A549 (cell line): ENCODE data around the gene TGM3. TPM values are rescaled to one million over a fixed set of nuclear protein-coding genes. Genes with fewer than 3 reads are reported as not detected.
A peak's percentile ranks its signal among the peaks of the same experiment; 100 is the strongest.

Experiments
- ATAC-seq, 2 experiments: fragments of 200-7000 bp in 1 of 2; fragments of >200 bp in 1 of 2; cut with Nextera tagmentation in 1 of 2; cut with Tn5 transposase in 1 of 2; 3 replicates each; pipeline versions ENCODE4 v1.8.0 to v1.9.1; 2018 to 2020; ENCODE audit warnings: mild to moderate bottlenecking in 1 of 2, moderate library complexity in 1 of 2
- CTCF ChIA-PET: fragments of 300-600 bp; sonication (Branson Sonifier 250); formaldehyde crosslinking; extraction: SDS; loops from one replicate; lab custom pipeline; 2021; ENCODE audit warnings: antibody characterized with exemption, inconsistent platforms; lab: Yijun Ruan, JAX
- POLR2A ChIA-PET: fragments of 350-600 bp; formaldehyde crosslinking; extraction: SDS; loops from one replicate; lab custom pipeline; 2021; ENCODE audit warnings: antibody characterized with exemption, inconsistent platforms; lab: Yijun Ruan, JAX
- DNase-seq, 2 experiments: peaks; one replicate each; pipeline versions ENCODE4 v3.0.0 to v3.0.0-alpha.2; 2011 to 2016; ENCODE audit warnings: low read depth in 1 of 2, low spot score in 1 of 2
- FAIRE-seq: peaks from 2 replicates; lab custom pipeline; 2011; peaks lifted over from hg19 to GRCh38; lab: Jason Lieb, UNC
- H3K27ac ChIP-seq, 2 experiments: fragments of >200 bp; sonication (Bioruptor Twin); formaldehyde crosslinking; 3 replicates each; pipeline ENCODE4 v1.5.1; 2016 to 2017
- H3K4me1 ChIP-seq: fragments of >200 bp; sonication (Bioruptor Twin); formaldehyde crosslinking; 3 replicates; pipeline ENCODE4 v1.6.1; 2016
- H3K4me2 ChIP-seq: fragments of >200 bp; sonication (Bioruptor Twin); formaldehyde crosslinking; 3 replicates; pipeline ENCODE4 v1.6.1; 2016
- H3K4me3 ChIP-seq: fragments of >200 bp; sonication (Bioruptor Twin); formaldehyde crosslinking; 3 replicates; pipeline ENCODE4 v1.5.1; 2016
- H3K9me3 ChIP-seq: fragments of >200 bp; sonication (Bioruptor Twin); formaldehyde crosslinking; 3 replicates; pipeline ENCODE4 v1.6.1; 2016
- CHD2 ChIP-seq: fragments of 150-350 bp; IDR thresholded peaks from 2 replicates; pipeline ENCODE4 v1.6.1; 2014; ENCODE audit warnings: low read length; ENCODE audit not compliant: partially characterized antibody
- EHF ChIP-seq: fragments of 250-450 bp; sonication (Bioruptor Pico); IDR thresholded peaks from 2 replicates; pipeline ENCODE4 v1.5.0; 2020; ENCODE audit warnings: mild to moderate bottlenecking
- KDM5A ChIP-seq: fragments of 200-600 bp; sonication (generic); IDR thresholded peaks from 2 replicates; pipeline ENCODE4 v1.6.1; 2016; ENCODE audit warnings: antibody characterized with exemption, mild to moderate bottlenecking
- MYC ChIP-seq: IDR thresholded peaks from 2 replicates; pipeline ENCODE4 v1.6.1; 2012; ENCODE audit warnings: mild to moderate bottlenecking, inconsistent platforms, low read length, improper control_type of control experiment, borderline replicate concordance
- NFE2L2 ChIP-seq: fragments of 150-350 bp; conservative IDR thresholded peaks from 2 replicates; pipeline ENCODE4 v1.6.1; 2014; ENCODE audit warnings: low read length
- RAD21 ChIP-seq, 2 experiments: fragments of >200 bp in 1 of 2; sonication (Bioruptor Twin) in 1 of 2; formaldehyde crosslinking in 1 of 2; IDR thresholded peaks in 1 of 2; conservative IDR thresholded peaks in 1 of 2; 2 replicates in 1 of 2; 3 replicates in 1 of 2; pipeline ENCODE4 v1.6.1; 2012 to 2018; ENCODE audit warnings: inconsistent platforms in 1 of 2
- REST ChIP-seq: fragments of 200-600 bp; sonication (generic); IDR thresholded peaks from 2 replicates; pipeline ENCODE4 v1.6.1; 2016; ENCODE audit warnings: antibody characterized with exemption, mild to moderate bottlenecking, moderate library complexity
- RFX5 ChIP-seq: fragments of 450-650 bp; IDR thresholded peaks from 2 replicates; pipeline ENCODE4 v1.7.1; 2014; ENCODE audit warnings: antibody characterized with exemption, mild to moderate bottlenecking, moderate library complexity
- SMC3 ChIP-seq: fragments of >200 bp; sonication (Bioruptor Twin); formaldehyde crosslinking; IDR thresholded peaks from 3 replicates; pipeline ENCODE4 v1.6.1; 2018; ENCODE audit warnings: inconsistent platforms
- TFCP2L1 ChIP-seq: fragments of 250-450 bp; sonication (Bioruptor Pico); IDR thresholded peaks from 2 replicates; pipeline ENCODE4 v1.5.0; 2021; ENCODE audit warnings: mild to moderate bottlenecking
- ZNF302 ChIP-seq: fragments of 250-450 bp; sonication (Bioruptor Pico); IDR thresholded peaks from 2 replicates; pipeline ENCODE4 v1.9.0; 2021; ENCODE audit warnings: inconsistent platforms, mild to moderate bottlenecking, moderate library complexity
- WGBS: methylation state at CpG from one replicate; pipeline ENCODE4 v1.1.6; 2017; ENCODE audit errors: missing lambda C conversion rate; 5-methylcytosine and 5-hydroxymethylcytosine counted together
- polyA plus RNA-seq, 4 experiments: library from polyadenylated mRNA; depleted of rRNA in 3 of 4; stranded (reverse); fragments of >200 nt; fragmentation: RNase III in 1 of 4; extraction: RNeasy Plus Mini Kit Qiagen cat#74134 plus additional on column Dnase treatment in 1 of 4; gene quantifications; 2 replicates in 3 of 4; 3 replicates in 1 of 4; pipeline ENCODE4 v1.2.3, GENCODE V29; 2011 to 2017
- TF ChIP-seq, protein P1 (sequence below): IDR thresholded peaks from 2 replicates; pipeline ENCODE4 v1.6.1; 2012; ENCODE audit warnings: low read depth, borderline replicate concordance
- TF ChIP-seq, protein P2 (sequence below): fragments of 250-450 bp; sonication (Bioruptor Pico); IDR thresholded peaks from 2 replicates; pipeline ENCODE4 v1.5.0; 2021; ENCODE audit warnings: mild to moderate bottlenecking, moderate library complexity, borderline replicate concordance
- TF ChIP-seq, protein P3 (sequence below): fragments of >200 bp; sonication (Bioruptor Twin); formaldehyde crosslinking; IDR thresholded peaks from 3 replicates; pipeline ENCODE4 v1.6.1; 2016

The TGM3 gene
- polyA plus RNA-seq, 2 of the 4 experiments (the other 2 are of a cell fraction), result 0.03 to 0.14 TPM

DNA sequence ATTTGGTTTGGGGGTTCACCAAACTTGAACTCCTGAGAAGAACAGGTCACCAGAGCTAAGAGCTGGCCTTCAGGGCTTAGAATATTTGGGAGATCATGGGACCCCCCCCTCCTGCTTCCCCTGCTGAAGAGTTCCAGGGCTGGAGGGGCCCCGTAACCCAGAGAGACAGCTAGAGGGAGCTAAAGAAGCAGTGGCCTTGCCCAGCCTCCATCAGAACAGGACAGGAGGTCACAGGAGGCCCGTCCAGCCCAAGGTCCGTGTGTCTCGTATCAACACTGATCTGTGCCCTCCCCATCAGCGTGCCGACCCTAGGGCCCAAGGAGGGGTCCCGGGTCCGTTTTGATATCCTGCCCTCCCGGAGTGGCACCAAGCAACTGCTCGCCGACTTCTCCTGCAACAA, 44.3 kb downstream of the TGM3 start:
- H3K9me3 ChIP-seq, result no peaks in the 10 kb centered on the region
- CTCF ChIA-PET, result interaction anchor here (1.0 to 2.1 kb wide), 5 partner anchors 10 to 133 kb away, joined by 3 to 5 read pairs (median 4); no protein-coding TSS in a partner anchor
- TF ChIP-seq RAD21 (conservative IDR thresholded peaks at IDR 0.05 in 1 of 2, IDR thresholded peaks at IDR 0.05 in 1 of 2) (0 out of 5 replicates have a peak, but pooled peaks of 1 of the 2 experiments have one; percentile 8), EHF (CRISPR knock-in tag) (no peak), TFCP2L1 (CRISPR knock-in tag) (no peak)
- DNase-seq (no peak), FAIRE-seq (no peak), ATAC-seq (peak in 1 of 2 experiments; percentile 62; a peak in 3 of 6 replicates)
- no peaks in the 10 kb centered on the region for H3K4me1 ChIP-seq
- POLR2A ChIA-PET, result no interaction called here
- H3K4me3 ChIP-seq, result no peak overlapping the region
- H3K4me2 ChIP-seq, result no peak overlapping the region
- 62% methylated on average over 11 of the region's 11 CpGs for WGBS
- H3K27ac ChIP-seq, result no peak overlapping the region

DNA sequence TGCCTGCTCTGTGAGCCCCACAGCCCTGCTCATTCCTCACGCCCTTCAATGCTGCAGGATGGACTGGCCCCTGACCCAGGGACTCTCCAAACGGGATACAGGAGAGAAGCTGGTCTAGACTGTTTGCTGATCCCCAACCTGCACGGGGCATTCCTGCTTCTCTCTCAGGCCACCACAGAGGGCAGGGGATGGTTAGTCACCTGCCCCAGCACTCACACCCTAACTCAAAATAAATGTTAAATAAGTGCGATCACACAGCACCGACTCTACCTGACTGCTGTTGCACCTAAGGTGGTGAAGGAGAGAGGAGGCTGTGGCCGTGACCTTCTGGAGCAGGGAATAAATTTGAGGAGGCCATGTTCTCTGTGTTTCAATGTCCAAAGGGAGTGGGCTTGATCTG, 45.0 kb downstream of the TGM3 start:
- CTCF ChIA-PET, result interaction anchor here (1.3 to 2.0 kb wide), 3 partner anchors 21 to 134 kb away, joined by 4 to 7 read pairs (median 4); no protein-coding TSS in a partner anchor
- no peak for ATAC-seq

More for the DNA sequence above, 45.0 kb downstream of the TGM3 start:
- no peaks in the 10 kb centered on the region for H3K4me1 ChIP-seq
- FAIRE-seq, result no peak
- H3K27ac ChIP-seq, result no peak overlapping the region
- H3K4me2 ChIP-seq, result no peak overlapping the region
- 66% methylated on average over 6 of the region's 6 CpGs for WGBS
- no peak for DNase-seq
- TF ChIP-seq, protein P1, sequence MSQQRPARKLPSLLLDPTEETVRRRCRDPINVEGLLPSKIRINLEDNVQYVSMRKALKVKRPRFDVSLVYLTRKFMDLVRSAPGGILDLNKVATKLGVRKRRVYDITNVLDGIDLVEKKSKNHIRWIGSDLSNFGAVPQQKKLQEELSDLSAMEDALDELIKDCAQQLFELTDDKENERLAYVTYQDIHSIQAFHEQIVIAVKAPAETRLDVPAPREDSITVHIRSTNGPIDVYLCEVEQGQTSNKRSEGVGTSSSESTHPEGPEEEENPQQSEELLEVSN, result no peak
- no peak for TF ChIP-seq SMC3
- TF ChIP-seq NFE2L2, result no peak
- no peak for TF ChIP-seq RFX5
- TF ChIP-seq, protein P2, sequence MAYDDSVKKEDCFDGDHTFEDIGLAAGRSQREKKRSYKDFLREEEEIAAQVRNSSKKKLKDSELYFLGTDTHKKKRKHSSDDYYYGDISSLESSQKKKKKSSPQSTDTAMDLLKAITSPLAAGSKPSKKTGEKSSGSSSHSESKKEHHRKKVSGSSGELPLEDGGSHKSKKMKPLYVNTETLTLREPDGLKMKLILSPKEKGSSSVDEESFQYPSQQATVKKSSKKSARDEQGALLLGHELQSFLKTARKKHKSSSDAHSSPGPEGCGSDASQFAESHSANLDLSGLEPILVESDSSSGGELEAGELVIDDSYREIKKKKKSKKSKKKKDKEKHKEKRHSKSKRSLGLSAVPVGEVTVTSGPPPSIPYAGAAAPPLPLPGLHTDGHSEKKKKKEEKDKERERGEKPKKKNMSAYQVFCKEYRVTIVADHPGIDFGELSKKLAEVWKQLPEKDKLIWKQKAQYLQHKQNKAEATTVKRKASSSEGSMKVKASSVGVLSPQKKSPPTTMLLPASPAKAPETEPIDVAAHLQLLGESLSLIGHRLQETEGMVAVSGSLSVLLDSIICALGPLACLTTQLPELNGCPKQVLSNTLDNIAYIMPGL, result no peak
- no peak for TF ChIP-seq KDM5A
- no peak for TF ChIP-seq CHD2
- TF ChIP-seq REST, result no peak
- TF ChIP-seq MYC, result no peak
- TF ChIP-seq, protein P3, sequence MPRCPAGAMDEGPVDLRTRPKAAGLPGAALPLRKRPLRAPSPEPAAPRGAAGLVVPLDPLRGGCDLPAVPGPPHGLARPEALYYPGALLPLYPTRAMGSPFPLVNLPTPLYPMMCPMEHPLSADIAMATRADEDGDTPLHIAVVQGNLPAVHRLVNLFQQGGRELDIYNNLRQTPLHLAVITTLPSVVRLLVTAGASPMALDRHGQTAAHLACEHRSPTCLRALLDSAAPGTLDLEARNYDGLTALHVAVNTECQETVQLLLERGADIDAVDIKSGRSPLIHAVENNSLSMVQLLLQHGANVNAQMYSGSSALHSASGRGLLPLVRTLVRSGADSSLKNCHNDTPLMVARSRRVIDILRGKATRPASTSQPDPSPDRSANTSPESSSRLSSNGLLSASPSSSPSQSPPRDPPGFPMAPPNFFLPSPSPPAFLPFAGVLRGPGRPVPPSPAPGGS, result no peak
- TF ChIP-seq ZNF302 (CRISPR knock-in tag), result no peak
- no peak overlapping the region for H3K4me3 ChIP-seq
- H3K9me3 ChIP-seq, result no peaks in the 10 kb centered on the region
- POLR2A ChIA-PET, result no interaction called here
